ENCODE measurements around the gene ABCA13.

The ABCA13 gene

DNA sequence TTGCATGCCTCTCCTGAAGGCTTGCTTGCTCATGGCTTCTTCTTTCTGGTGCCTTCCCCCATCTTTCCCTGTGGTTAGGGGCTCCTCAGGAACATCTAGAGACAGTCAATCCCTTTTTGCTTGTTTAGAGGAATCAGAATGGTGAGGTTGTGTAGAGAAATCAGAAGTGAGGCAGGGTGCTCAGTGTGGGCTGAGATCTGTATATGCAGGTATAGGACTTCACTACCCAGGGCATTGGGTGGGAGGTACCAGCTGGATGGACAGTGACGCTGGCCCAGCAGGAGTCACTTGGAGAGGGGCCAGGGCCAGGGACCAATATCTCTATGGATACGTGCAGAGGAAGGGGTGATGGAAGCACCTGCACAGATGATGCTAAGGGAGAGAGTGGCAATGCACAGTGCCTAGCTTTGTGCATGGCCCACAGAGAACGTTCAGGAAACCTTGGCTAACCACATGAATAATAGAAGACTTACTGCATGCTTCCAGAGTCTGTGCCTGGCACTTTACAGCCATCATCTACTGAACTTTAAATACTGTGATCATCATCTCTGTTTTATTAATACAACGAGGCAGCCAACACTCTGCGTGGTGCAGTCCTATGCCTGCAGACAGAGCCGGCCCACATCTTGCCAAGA lies 255.2 kb downstream of the ABCA13 start:
- H3K27ac ChIP-seq (ENCODE audit: low read length), result no peak overlapping the region
- H3K27me3 ChIP-seq (ENCODE audit: insufficient read depth, low read length), result no peaks in the 10 kb centered on the region
- no peak overlapping the region for H3K9ac ChIP-seq (ENCODE audit: low read depth, low read length)
- H3K4me1 ChIP-seq (ENCODE audit: insufficient read depth, low read length), result 0 out of 2 replicates have a peak, but pooled peaks cover 2% of the 10 kb centered on the region
- no peaks in the 10 kb centered on the region for H3K9me3 ChIP-seq (ENCODE audit: insufficient read depth, low read depth, low read length)
- no peaks in the 10 kb centered on the region for H3K36me3 ChIP-seq (ENCODE audit: insufficient read depth, low read depth, low read length)
- H3K4me3 ChIP-seq (ENCODE audit: low read length), result no peak overlapping the region

DNA sequence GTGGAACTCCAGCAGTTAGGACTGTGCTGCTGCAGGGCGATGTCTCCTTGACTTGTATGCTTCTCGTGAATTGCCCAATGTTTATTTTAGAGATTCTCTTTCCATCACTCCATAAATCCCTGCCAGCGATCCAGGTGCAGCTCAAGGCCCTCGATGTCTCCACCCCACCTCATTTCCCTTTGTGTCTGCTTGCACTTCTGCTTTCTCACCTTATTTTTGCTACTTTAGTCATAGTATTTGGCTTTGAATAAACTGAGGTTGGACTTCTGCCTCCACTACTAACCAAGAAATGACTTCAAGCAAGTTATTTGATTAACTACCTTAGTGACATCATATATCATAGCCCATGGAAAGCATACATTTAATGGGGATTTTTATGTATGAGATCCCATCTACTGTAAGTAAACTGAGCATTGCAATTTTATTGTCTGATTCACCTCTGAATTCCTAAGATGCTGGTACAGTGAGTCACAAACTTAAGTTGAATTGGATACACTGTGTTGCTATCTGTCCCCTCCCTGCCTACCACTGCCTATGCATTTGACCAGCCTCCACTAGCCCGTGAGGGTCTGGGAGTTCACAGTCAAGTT lies 255.8 kb downstream of the ABCA13 start:
- Histone ChIP-seq H3K9ac (ENCODE audit: low read depth, low read length) (no peak overlapping the region), H3K4me3 (ENCODE audit: low read length) (no peak overlapping the region), H3K27me3 (ENCODE audit: insufficient read depth, low read length) (no peaks in the 10 kb centered on the region), H3K27ac (ENCODE audit: low read length) (no peak overlapping the region), H3K9me3 (ENCODE audit: insufficient read depth, low read depth, low read length) (no peaks in the 10 kb centered on the region), H3K36me3 (ENCODE audit: insufficient read depth, low read depth, low read length) (no peaks in the 10 kb centered on the region), H3K4me1 (ENCODE audit: insufficient read depth, low read length) (0 out of 2 replicates have a peak, but pooled peaks cover 2% of the 10 kb centered on the region)

DNA sequence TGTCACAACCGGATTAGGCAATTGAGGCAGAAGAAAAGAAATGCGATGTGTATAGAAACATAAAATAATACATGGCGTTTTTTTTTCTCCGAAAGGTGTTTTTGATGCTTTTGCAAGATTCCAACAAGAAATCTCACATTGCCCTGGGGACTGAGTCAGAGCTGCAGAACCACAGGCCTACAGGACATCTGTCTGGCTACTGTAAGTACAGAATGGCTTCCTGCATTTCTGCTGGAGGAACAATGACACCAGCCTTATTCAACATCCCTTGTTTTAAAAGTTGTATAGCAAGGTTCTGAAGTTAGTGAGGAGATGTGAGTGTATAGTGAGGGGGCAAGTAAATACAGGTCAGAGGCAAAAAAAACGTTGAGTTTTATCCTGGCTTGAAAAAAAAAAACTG lies 256.4 kb downstream of the ABCA13 start:
- no peak overlapping the region for H3K9ac ChIP-seq (ENCODE audit: low read depth, low read length)
- H3K27me3 ChIP-seq (ENCODE audit: insufficient read depth, low read length), result no peaks in the 10 kb centered on the region
- 0 out of 2 replicates have a peak, but pooled peaks cover 2% of the 10 kb centered on the region for H3K4me1 ChIP-seq (ENCODE audit: insufficient read depth, low read length)
- H3K4me3 ChIP-seq (ENCODE audit: low read length), result no peak overlapping the region
- no peaks in the 10 kb centered on the region for H3K9me3 ChIP-seq (ENCODE audit: insufficient read depth, low read depth, low read length)
- H3K27ac ChIP-seq (ENCODE audit: low read length), result no peak overlapping the region
- no peaks in the 10 kb centered on the region for H3K36me3 ChIP-seq (ENCODE audit: insufficient read depth, low read depth, low read length)

DNA sequence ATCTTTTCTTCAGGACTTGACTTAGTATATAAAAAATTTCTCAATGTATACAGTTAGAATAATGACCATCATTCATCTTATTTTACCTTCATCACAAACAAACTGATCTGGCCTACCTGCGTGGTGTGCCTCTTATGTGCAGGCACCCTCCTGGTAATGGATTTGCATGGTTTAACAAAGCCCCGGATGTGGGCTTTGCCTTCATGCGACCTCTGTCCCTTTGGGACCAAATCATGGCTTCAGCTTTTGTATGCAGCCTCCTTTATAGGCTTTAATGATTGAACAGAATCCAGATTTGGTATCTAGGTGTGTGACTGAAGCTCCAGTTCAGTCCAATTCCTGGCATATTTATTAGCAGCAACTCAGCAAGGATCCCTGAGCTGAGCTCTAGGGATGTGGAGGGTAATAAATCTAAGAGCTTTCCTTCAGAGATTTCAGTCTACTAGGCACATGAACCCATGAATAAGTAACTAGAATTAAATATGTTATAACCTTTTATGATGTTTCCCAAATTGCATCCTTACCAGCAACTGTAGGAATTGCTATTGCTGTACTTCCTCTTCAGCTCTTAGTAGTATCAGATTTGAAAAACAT lies 256.9 kb downstream of the ABCA13 start:
- Histone ChIP-seq H3K9me3 (ENCODE audit: insufficient read depth, low read depth, low read length) (no peaks in the 10 kb centered on the region), H3K4me3 (ENCODE audit: low read length) (no peak overlapping the region), H3K27ac (ENCODE audit: low read length) (no peak overlapping the region), H3K27me3 (ENCODE audit: insufficient read depth, low read length) (no peaks in the 10 kb centered on the region), H3K9ac (ENCODE audit: low read depth, low read length) (no peak overlapping the region), H3K4me1 (ENCODE audit: insufficient read depth, low read length) (0 out of 2 replicates have a peak, but pooled peaks cover 2% of the 10 kb centered on the region), H3K36me3 (ENCODE audit: insufficient read depth, low read depth, low read length) (no peaks in the 10 kb centered on the region)

DNA sequence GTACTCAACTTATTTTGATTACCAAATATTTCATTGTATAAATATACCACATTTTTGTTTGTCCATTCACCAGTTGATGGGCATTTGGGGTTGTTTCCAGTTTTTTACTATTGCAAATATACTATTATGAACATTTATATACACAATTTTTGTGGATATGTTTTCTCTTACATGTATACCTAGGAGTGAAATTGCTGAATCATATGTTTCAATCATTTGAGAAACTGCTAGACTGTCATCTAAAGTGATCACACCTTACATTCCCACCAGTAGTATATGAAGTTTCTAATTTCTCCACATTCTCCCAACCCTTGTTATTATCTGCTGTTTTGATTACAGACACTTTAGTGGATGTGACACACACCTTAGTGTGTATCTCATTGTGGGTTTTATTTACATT lies 257.9 kb downstream of the ABCA13 start:
- Histone ChIP-seq H3K27me3 (ENCODE audit: insufficient read depth, low read length) (no peaks in the 10 kb centered on the region), H3K27ac (ENCODE audit: low read length) (no peak overlapping the region), H3K4me3 (ENCODE audit: low read length) (no peak overlapping the region), H3K4me1 (ENCODE audit: insufficient read depth, low read length) (0 out of 2 replicates have a peak, but pooled peaks cover 2% of the 10 kb centered on the region), H3K9ac (ENCODE audit: low read depth, low read length) (no peak overlapping the region), H3K9me3 (ENCODE audit: insufficient read depth, low read depth, low read length) (peaks cover 7% of the 10 kb centered on the region), H3K36me3 (ENCODE audit: insufficient read depth, low read depth, low read length) (no peaks in the 10 kb centered on the region)

DNA sequence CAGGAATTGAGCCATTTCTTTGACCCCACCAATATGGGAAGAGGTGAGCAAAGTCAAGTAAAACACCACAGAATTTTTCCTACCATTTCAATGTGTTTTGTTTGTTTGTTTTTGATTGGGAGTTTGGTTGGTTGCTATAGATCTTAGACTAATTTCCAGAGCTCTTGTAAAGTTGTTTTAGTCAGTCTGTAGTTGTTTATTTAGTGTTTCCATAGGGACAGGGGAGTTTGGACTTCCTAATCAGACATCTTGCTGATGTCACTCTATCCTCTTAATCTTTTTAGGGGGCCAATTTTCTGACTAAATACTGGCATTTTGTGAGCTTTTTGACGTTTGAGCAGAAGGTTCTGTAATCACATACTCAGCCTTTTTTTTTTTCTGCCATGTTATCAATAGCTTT lies 266.9 kb downstream of the ABCA13 start:
- no peak overlapping the region for H3K9ac ChIP-seq (ENCODE audit: low read depth, low read length)
- peaks cover 23% of the 10 kb centered on the region for H3K9me3 ChIP-seq (ENCODE audit: insufficient read depth, low read depth, low read length)
- no peaks in the 10 kb centered on the region for H3K27me3 ChIP-seq (ENCODE audit: insufficient read depth, low read length)
- no peak overlapping the region for H3K4me3 ChIP-seq (ENCODE audit: low read length)
- H3K27ac ChIP-seq (ENCODE audit: low read length), result no peak overlapping the region
- no peaks in the 10 kb centered on the region for H3K4me1 ChIP-seq (ENCODE audit: insufficient read depth, low read length)
- H3K36me3 ChIP-seq (ENCODE audit: insufficient read depth, low read depth, low read length), result no peaks in the 10 kb centered on the region

DNA sequence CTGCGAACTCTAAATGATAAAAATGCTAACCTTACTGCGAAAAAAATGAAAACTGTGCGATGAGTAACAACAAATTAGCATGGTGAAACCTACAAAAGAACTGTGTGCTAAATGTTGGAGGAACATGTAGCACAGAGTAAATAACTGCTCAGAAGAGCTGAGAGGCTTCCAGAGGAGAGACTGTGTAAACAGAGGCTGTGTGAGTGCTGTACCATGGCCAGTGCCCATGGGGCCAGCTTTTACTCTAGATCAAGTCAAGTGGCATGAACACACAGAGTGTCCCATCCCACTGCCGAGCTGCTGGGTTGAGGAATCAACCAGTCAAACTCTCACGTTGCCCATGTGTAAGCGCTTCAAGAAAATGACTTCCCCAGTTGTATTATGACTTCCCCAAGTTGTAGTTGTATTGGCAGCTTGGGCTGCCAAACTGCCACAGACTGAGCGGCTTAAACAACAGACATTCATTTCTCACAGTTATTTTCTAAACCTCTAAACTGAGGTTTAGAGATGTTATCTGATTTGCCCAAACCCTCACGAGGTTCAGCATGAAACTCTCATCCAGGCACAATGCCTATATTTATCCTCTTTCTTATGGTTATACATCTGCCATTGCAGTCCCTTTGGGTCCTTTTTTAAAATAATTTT lies 270.7 kb downstream of the ABCA13 start:
- H3K4me3 ChIP-seq (ENCODE audit: low read length), result no peak overlapping the region
- H3K27me3 ChIP-seq (ENCODE audit: insufficient read depth, low read length), result no peaks in the 10 kb centered on the region
- no peaks in the 10 kb centered on the region for H3K9me3 ChIP-seq (ENCODE audit: insufficient read depth, low read depth, low read length)
- no peaks in the 10 kb centered on the region for H3K4me1 ChIP-seq (ENCODE audit: insufficient read depth, low read length)
- no peak overlapping the region for H3K9ac ChIP-seq (ENCODE audit: low read depth, low read length)
- H3K36me3 ChIP-seq (ENCODE audit: insufficient read depth, low read depth, low read length), result no peaks in the 10 kb centered on the region
- no peak overlapping the region for H3K27ac ChIP-seq (ENCODE audit: low read length)

DNA sequence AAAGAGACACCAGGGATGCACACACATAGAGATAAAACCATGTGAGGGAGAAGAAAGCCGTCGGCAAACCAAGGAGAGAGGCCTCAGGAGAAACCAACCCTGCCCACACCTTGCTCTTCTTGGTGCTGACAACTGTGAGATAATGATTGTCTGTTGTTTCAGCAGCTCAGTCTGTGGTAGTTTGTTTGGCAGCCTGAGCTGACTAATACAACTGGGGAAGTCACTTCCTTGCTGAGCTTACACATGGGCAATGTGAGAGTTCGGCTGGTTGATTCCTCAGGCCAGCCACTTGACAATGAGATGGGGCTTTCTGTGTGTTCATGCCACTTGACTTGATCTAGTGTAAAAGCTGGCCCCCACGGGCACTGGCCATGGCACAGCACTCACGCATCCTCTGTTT lies 271.8 kb downstream of the ABCA13 start:
- Histone ChIP-seq H3K27me3 (ENCODE audit: insufficient read depth, low read length) (no peaks in the 10 kb centered on the region), H3K9ac (ENCODE audit: low read depth, low read length) (no peak overlapping the region), H3K4me3 (ENCODE audit: low read length) (no peak overlapping the region), H3K36me3 (ENCODE audit: insufficient read depth, low read depth, low read length) (no peaks in the 10 kb centered on the region), H3K4me1 (ENCODE audit: insufficient read depth, low read length) (no peaks in the 10 kb centered on the region), H3K9me3 (ENCODE audit: insufficient read depth, low read depth, low read length) (no peaks in the 10 kb centered on the region), H3K27ac (ENCODE audit: low read length) (no peak overlapping the region)

DNA sequence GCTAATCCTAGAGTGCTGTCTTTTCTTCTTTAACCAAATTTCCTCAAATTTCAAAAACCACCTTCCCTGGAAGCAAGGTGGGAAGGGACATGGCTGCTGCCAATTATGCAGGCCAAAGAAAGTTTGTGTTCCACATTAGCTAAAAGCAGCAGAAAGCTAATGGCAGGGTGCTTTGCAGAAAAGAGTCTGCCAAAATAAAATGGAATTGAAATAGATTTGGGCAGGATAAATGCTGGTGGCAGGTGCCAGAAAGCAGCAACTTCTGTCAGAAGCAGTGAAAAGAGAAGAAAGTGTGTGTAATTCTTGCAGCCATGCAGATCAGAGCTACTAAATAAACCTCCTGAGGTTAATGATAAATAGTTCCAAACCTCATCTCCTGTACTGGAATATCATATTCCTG lies 275.5 kb downstream of the ABCA13 start:
- no peaks in the 10 kb centered on the region for H3K4me1 ChIP-seq (ENCODE audit: insufficient read depth, low read length)
- H3K4me3 ChIP-seq (ENCODE audit: low read length), result no peak overlapping the region
- no peaks in the 10 kb centered on the region for H3K9me3 ChIP-seq (ENCODE audit: insufficient read depth, low read depth, low read length)
- no peak overlapping the region for H3K9ac ChIP-seq (ENCODE audit: low read depth, low read length)
- H3K27me3 ChIP-seq (ENCODE audit: insufficient read depth, low read length), result no peaks in the 10 kb centered on the region
- H3K36me3 ChIP-seq (ENCODE audit: insufficient read depth, low read depth, low read length), result no peaks in the 10 kb centered on the region
- no peak overlapping the region for H3K27ac ChIP-seq (ENCODE audit: low read length)

DNA sequence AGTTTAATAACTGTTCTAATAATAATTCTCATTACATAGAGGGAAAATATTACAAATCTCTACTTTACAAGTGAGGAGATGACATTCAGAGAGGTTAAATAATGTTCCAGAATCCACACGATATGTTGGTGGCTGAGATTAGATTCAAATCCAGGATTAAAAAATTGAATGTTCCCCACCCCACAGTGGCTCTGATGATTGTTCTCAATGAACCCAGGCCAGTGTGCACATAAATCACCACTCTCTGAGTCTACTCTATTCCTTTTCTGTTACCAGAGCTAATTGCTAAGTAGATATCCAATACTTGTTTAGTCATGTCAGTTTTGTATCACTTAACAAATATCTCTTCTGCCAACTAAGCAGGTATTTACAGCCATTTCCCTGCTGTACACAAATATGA lies 281.0 kb downstream of the ABCA13 start:
- Histone ChIP-seq H3K4me3 (ENCODE audit: low read length) (no peak overlapping the region), H3K27ac (ENCODE audit: low read length) (no peak overlapping the region), H3K27me3 (ENCODE audit: insufficient read depth, low read length) (no peaks in the 10 kb centered on the region), H3K4me1 (ENCODE audit: insufficient read depth, low read length) (no peaks in the 10 kb centered on the region), H3K9ac (ENCODE audit: low read depth, low read length) (no peak overlapping the region), H3K36me3 (ENCODE audit: insufficient read depth, low read depth, low read length) (no peaks in the 10 kb centered on the region), H3K9me3 (ENCODE audit: insufficient read depth, low read depth, low read length) (no peaks in the 10 kb centered on the region)

DNA sequence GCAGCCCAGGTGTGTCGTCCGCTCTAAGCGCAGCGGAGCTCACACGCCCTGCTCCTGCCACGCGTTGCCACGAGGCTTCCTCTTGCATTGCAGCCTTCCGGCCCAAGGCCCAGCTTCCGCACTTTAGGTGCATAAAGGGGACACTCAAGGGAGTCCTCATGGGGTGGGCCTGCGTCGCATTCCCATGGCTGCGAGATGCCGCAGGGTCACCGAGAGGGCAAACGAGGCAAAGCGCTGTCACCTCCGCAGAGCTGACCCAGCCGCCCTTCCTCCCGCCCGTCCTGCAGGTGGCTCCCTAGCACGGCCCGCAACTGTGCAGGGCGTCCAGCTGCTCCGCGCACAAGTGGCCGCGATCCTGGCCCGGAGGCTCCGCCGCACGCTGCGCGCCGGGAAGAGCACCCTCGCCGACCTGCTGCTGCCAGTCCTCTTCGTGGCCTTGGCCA lies 283.5 kb downstream of the ABCA13 start:
- Histone ChIP-seq H3K9ac (ENCODE audit: low read depth, low read length) (no peak overlapping the region), H3K9me3 (ENCODE audit: insufficient read depth, low read depth, low read length) (no peaks in the 10 kb centered on the region), H3K27me3 (ENCODE audit: insufficient read depth, low read length) (no peaks in the 10 kb centered on the region)

DNA sequence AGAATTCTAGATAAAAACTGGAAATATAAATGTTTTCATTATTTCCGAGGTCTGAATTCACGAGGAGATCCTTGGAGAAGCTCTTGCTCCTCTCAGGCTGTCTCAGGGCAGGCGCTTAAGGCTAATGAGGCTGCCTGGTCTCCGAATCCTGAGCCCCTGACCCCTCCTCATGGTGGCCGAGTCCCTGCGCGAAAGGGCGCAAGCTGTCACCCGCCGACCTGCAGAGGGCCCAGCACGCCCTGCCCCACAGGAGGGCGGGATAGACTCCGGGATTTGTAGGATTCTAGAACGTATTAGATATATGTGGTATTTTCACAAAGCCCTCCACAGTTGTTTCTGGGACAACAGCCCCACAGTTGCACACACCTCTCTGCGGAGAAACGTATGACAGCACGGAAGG lies 284.1 kb downstream of the ABCA13 start:
- Histone ChIP-seq H3K4me1 (ENCODE audit: insufficient read depth, low read length) (no peaks in the 10 kb centered on the region), H3K36me3 (ENCODE audit: insufficient read depth, low read depth, low read length) (no peaks in the 10 kb centered on the region), H3K9ac (ENCODE audit: low read depth, low read length) (no peak overlapping the region), H3K27ac (ENCODE audit: low read length) (no peak overlapping the region), H3K4me3 (ENCODE audit: low read length) (no peak overlapping the region), H3K9me3 (ENCODE audit: insufficient read depth, low read depth, low read length) (no peaks in the 10 kb centered on the region), H3K27me3 (ENCODE audit: insufficient read depth, low read length) (no peaks in the 10 kb centered on the region)

More for the DNA sequence above, 283.5 kb downstream of the ABCA13 start:
- H3K4me3 ChIP-seq (ENCODE audit: low read length), result no peak overlapping the region
- no peaks in the 10 kb centered on the region for H3K4me1 ChIP-seq (ENCODE audit: insufficient read depth, low read length)
- H3K36me3 ChIP-seq (ENCODE audit: insufficient read depth, low read depth, low read length), result no peaks in the 10 kb centered on the region
- no peak overlapping the region for H3K27ac ChIP-seq (ENCODE audit: low read length)

Measured in iPS-20b (cell line).